HCT116 (cell line): ENCODE data around the gene DNM3. TPM values are rescaled to one million over a fixed set of nuclear protein-coding genes. Genes with fewer than 3 reads are reported as not detected.

Experiments
- ATAC-seq: fragments of 200-7000 bp; cut with Tn5 transposase; 2 replicates; pipeline ENCODE4 v1.9.1; 2020; ENCODE audit warnings: mild to moderate bottlenecking, moderate library complexity
- BruUV-seq: library from RNA; stranded (reverse); fragments of 400-500 nt; replicated peaks from 2 replicates; lab custom pipeline; 2021; lab: Mats Ljungman, UMichigan
- CTCF ChIA-PET: fragments of 300-600 bp; sonication (Branson Sonifier 250); formaldehyde crosslinking; loops from one replicate; lab custom pipeline; 2021; ENCODE audit warnings: antibody characterized with exemption; lab: Charles Lee
- POLR2A ChIA-PET: fragments of 300-600, 350-600 bp; sonication (Branson Sonifier 250); formaldehyde crosslinking; loops from one replicate; lab custom pipeline; 2021; ENCODE audit warnings: antibody characterized with exemption; lab: Charles Lee
- RAD21 ChIA-PET, 2 experiments: fragments of 300-600 bp; sonication (Branson Sonifier 250); formaldehyde crosslinking; loops; one replicate each; lab custom pipeline; 2023; ENCODE audit warnings: low total read pairs in 2 of 2; ENCODE audit not compliant: uncharacterized antibody in 2 of 2, unreplicated experiment in 2 of 2, low non-redundant PET in 1 of 2; lab: Charles Lee
- DNase-seq: peaks from one replicate; pipeline ENCODE4 v3.0.0-alpha.2; 2010; ENCODE audit warnings: low read depth, low spot score
- H2AFZ ChIP-seq: fragments of 200-600 bp; shearing (Covaris generic), sonication (generic); 2 replicates; pipeline ENCODE4 v1.6.1; 2017; ENCODE audit warnings: low read depth, mixed run types, mixed read lengths, antibody characterized with exemption, low read length; ENCODE audit not compliant: poor library complexity, severe bottlenecking
- H3K27ac ChIP-seq: 2 replicates; pipeline ENCODE4 v1.5.1; 2012; ENCODE audit warnings: low read depth, low read length
- H3K27me3 ChIP-seq: fragments of 200-600 bp; sonication (generic); 2 replicates; pipeline ENCODE4 v1.6.1; 2016; ENCODE audit warnings: mixed run types, low read length, mixed read lengths; ENCODE audit not compliant: insufficient read depth
- H3K36me3 ChIP-seq, 2 experiments: fragments of 200-500 bp in 1 of 2; fragments of 200-600 bp in 1 of 2; sonication (Bioruptor generic) in 1 of 2; sonication (generic) in 1 of 2; 2 replicates each; pipeline versions ENCODE4 v1.5.1 to v1.6.1; 2014 to 2016; ENCODE audit warnings: low read length in 2 of 2, inconsistent platforms in 1 of 2, mixed read lengths in 1 of 2, mixed run types in 1 of 2; ENCODE audit not compliant: insufficient read depth in 2 of 2, control insufficient read depth in 1 of 2
- H3K4me1 ChIP-seq, 2 experiments: fragments of 200-600 bp in 1 of 2; sonication (generic) in 1 of 2; 2 replicates each; pipeline versions ENCODE4 v1.5.1 to v1.6.1; 2012 to 2017; ENCODE audit warnings: low read length in 2 of 2, inconsistent platforms in 1 of 2, mild to moderate bottlenecking in 1 of 2, mixed read lengths in 1 of 2, mixed run types in 1 of 2, moderate library complexity in 1 of 2; ENCODE audit not compliant: insufficient read depth in 2 of 2, control insufficient read depth in 1 of 2
- H3K4me2 ChIP-seq: fragments of 200-600 bp; sonication (generic); 2 replicates; pipeline ENCODE4 v1.6.1; 2017; ENCODE audit warnings: mixed run types, low read length, mixed read lengths
- H3K4me3 ChIP-seq, 2 experiments: fragments of 200-600 bp in 1 of 2; sonication (generic) in 1 of 2; replicated peaks in 1 of 2; 2 replicates each; pipeline ENCODE4 v1.5.1; 2011 to 2016; ENCODE audit warnings: low read length in 2 of 2, control low read depth in 1 of 2, low read depth in 1 of 2, mild to moderate bottlenecking in 1 of 2, mixed read lengths in 1 of 2, mixed run types in 1 of 2
- H3K79me2 ChIP-seq: fragments of 200-600 bp; sonication (generic); 2 replicates; pipeline ENCODE4 v1.6.1; 2017; ENCODE audit warnings: mild to moderate bottlenecking, mixed run types, low read length, moderate library complexity, mixed read lengths; ENCODE audit not compliant: insufficient read depth
- H3K9ac ChIP-seq: fragments of 200-600 bp; sonication (generic); 2 replicates; pipeline ENCODE4 v1.6.1; 2016; ENCODE audit warnings: low read length, mixed read lengths
- H3K9me2 ChIP-seq: fragments of 200-600 bp; sonication (generic), shearing (Covaris generic); 2 replicates; pipeline ENCODE4 v1.6.1; 2017; ENCODE audit warnings: mixed run types, mild to moderate bottlenecking, moderate library complexity; ENCODE audit not compliant: insufficient read depth
- H3K9me3 ChIP-seq, 2 experiments: fragments of 200-500 bp in 1 of 2; fragments of 200-600 bp in 1 of 2; sonication (Bioruptor generic) in 1 of 2; sonication (generic) in 1 of 2; 2 replicates each; pipeline ENCODE4 v1.6.1; 2014 to 2017; ENCODE audit warnings: low read length in 2 of 2, mixed read lengths in 2 of 2, inconsistent platforms in 1 of 2, low read depth in 1 of 2, mild to moderate bottlenecking in 1 of 2, mixed run types in 1 of 2, moderate library complexity in 1 of 2; ENCODE audit not compliant: control insufficient read depth in 1 of 2, insufficient read depth in 1 of 2
- H4K20me1 ChIP-seq: fragments of 200-600 bp; sonication (generic), shearing (Covaris generic); 2 replicates; pipeline ENCODE4 v1.6.1; 2017; ENCODE audit warnings: mixed run types, mild to moderate bottlenecking, moderate library complexity; ENCODE audit not compliant: insufficient read depth
- REST ChIP-seq: IDR thresholded peaks from 2 replicates; pipeline ENCODE4 v1.6.1; 2012; ENCODE audit warnings: low read depth
- TCF7L2 ChIP-seq: IDR thresholded peaks from 2 replicates; pipeline ENCODE4 v1.7.0; 2011; ENCODE audit warnings: borderline replicate concordance, inconsistent platforms; ENCODE audit not compliant: insufficient read depth, insufficient read length; ENCODE audit errors: extremely low read depth
- intact Hi-C: fragments of 100-400 bp; cut with micrococcal nuclease; formaldehyde crosslinking; loops from 2 replicates; pipeline ENCODE4 v1.10.0; 2022
- total RNA-seq: library from RNA; stranded (reverse); gene quantifications from one replicate; pipeline ENCODE4 v1.2.1, GENCODE V29; 2021; ENCODE audit not compliant: unreplicated experiment

Gene DNM3
- total RNA-seq, 1 experiment from 2014 or later = 3.1 TPM

GRCh38 chr1:171911506-171911905 lies 70.2 kb downstream of the DNM3 start:
- ChIA-PET CTCF (no interaction called here), RAD21 (no interaction called here)

More at GRCh38 chr1:171911506-171911905, 70.2 kb downstream of the DNM3 start:
- ATAC-seq (no peak), DNase-seq (no peak)
- H3K27ac ChIP-seq = no peak overlapping the region
- H3K36me3 ChIP-seq = no peaks in the 10 kb centered on the region
- no peaks in the 10 kb centered on the region for H4K20me1 ChIP-seq
- no peak overlapping the region for H3K4me2 ChIP-seq
- POLR2A ChIA-PET = no interaction called here
- H3K9me2 ChIP-seq = 0 out of 2 replicates have a peak, but pooled peaks cover 5% of the 10 kb centered on the region
- H3K4me1 ChIP-seq = peaks cover 38 to 57% of the 10 kb centered on the region in 2 experiments
- H3K9me3 ChIP-seq = no peaks in the 10 kb centered on the region
- intact Hi-C loops = no loop called here
- no peak overlapping the region for H2AFZ ChIP-seq
- no peak overlapping the region for H3K4me3 ChIP-seq
- H3K27me3 ChIP-seq = no peaks in the 10 kb centered on the region
- no peak for TF ChIP-seq TCF7L2
- peak; percentile 62 for TF ChIP-seq REST
- BruUV-seq = no TSS peak
- no peaks in the 10 kb centered on the region for H3K79me2 ChIP-seq
- no peak overlapping the region for H3K9ac ChIP-seq
